Vagina (tissue), 2 donors: ENCODE measurements around the gene CCDC12. TPM values are rescaled to one million over a fixed set of nuclear protein-coding genes. Genes with fewer than 3 reads are reported as not detected.

ENCODE experiments used
- DNase-seq, 2 donors: peaks; one replicate each; pipeline ENCODE4 v3.0.0-alpha.2; 2017; ENCODE audit errors: extremely low spot score in 2 of 2
- H3K27ac ChIP-seq: fragments of 200-600 bp; sonication (generic); one replicate; pipeline ENCODE4 v1.5.1; 2019
- H3K27me3 ChIP-seq: fragments of 200-600 bp; sonication (generic); one replicate; pipeline ENCODE4 v1.5.1; 2019
- H3K36me3 ChIP-seq, 2 donors: fragments of 200-600 bp; sonication (generic); one replicate each; pipeline ENCODE4 v1.5.1; 2017 to 2019
- H3K4me1 ChIP-seq: fragments of 200-600 bp; sonication (generic); one replicate; pipeline ENCODE4 v1.5.1; 2019
- H3K4me3 ChIP-seq, 2 donors: fragments of 200-600 bp; sonication (generic); 1 replicate in 1 of 2; 2 replicates in 1 of 2; pipeline ENCODE4 v1.5.1; 2016 to 2019
- H3K9me3 ChIP-seq: fragments of 200-600 bp; sonication (generic); one replicate; pipeline ENCODE4 v1.5.1; 2019
- CTCF ChIP-seq, 3 experiments: fragments of 450-650 bp in 2 of 3; fragments of 200-600 bp in 1 of 3; sonication (generic) in 1 of 3; IDR thresholded peaks; one replicate each; pipeline ENCODE4 v1.5.1; 2017 to 2019; ENCODE audit warnings: antibody characterized with exemption in 3 of 3, mild to moderate bottlenecking in 2 of 3, moderate library complexity in 2 of 3
- POLR2A ChIP-seq, 2 donors: fragments of 450-650 bp; IDR thresholded peaks; one replicate each; pipeline ENCODE4 v1.6.1; 2017; ENCODE audit warnings: antibody characterized with exemption in 2 of 2, mild to moderate bottlenecking in 2 of 2, moderate library complexity in 2 of 2
- POLR2AphosphoS5 ChIP-seq, 2 donors: sonication (generic); formaldehyde crosslinking; IDR thresholded peaks; one replicate each; pipeline ENCODE4 v1.9.0; 2017; ENCODE audit warnings: antibody characterized with exemption in 2 of 2, mild to moderate bottlenecking in 2 of 2, low read depth in 1 of 2; ENCODE audit not compliant: insufficient read depth in 1 of 2
- intact Hi-C: fragments of 100-400 bp; cut with DNase I; formaldehyde crosslinking; loops from one replicate; pipeline ENCODE4 v1.15.1; 2023
- total RNA-seq: library from RNA; depleted of rRNA; stranded (reverse); fragments of >200 nt; gene quantifications from one replicate; pipeline ENCODE4 v1.2.3, GENCODE V29; 2016

Gene CCDC12
- total RNA-seq, 1 donor from 2014 or later: 55.5 TPM

DNA sequence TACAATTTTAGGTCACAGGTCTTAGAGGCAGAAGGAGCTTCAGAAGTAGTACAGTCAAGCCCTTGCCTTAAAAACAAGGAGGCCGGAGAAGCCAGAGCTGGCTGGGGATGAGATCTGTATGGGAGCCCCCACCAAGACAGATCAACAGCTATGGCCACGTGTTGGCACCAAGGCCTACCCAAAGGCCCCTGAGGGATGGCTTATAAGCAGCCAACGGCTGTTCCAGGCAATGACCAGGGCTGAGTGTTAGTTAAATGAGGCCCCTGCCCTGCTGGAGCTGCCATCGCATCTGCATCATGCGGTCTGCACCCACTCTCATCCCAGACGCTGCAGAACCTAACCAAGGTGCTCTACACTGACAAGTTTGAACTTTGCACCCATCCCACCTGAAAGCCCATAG lies 43.3 kb downstream of the CCDC12 start:
- DNase-seq: no peak
- peaks cover 0 to 13% of the 10 kb centered on the region in 2 donors for H3K36me3 ChIP-seq
- H3K4me3 ChIP-seq: no peak overlapping the region
- TF ChIP-seq POLR2AphosphoS5 (IDR thresholded peaks at IDR 0.05; ENCODE audit: insufficient read depth in 1 of 2, low read depth in 1 of 2) (no peak), POLR2A (IDR thresholded peaks at IDR 0.05) (no peak), CTCF (IDR thresholded peaks at IDR 0.05) (no peak)
- intact Hi-C loops: no loop called here
- H3K27me3 ChIP-seq: no peaks in the 10 kb centered on the region
- H3K9me3 ChIP-seq: no peaks in the 10 kb centered on the region
- peak overlapping the region; percentile 77 for H3K27ac ChIP-seq
- peaks cover 89% of the 10 kb centered on the region for H3K4me1 ChIP-seq

- no peak for DNase-seq
- Histone ChIP-seq H3K36me3 (peaks cover 0 to 13% of the 10 kb centered on the region in 2 donors), H3K4me1 (peaks cover 95% of the 10 kb centered on the region), H3K27me3 (no peaks in the 10 kb centered on the region), H3K9me3 (no peaks in the 10 kb centered on the region), H3K27ac (peak overlapping the region; percentile 77), H3K4me3 (no peak overlapping the region)
- TF ChIP-seq CTCF (IDR thresholded peaks at IDR 0.05): no peak
- TF ChIP-seq POLR2AphosphoS5 (IDR thresholded peaks at IDR 0.05; ENCODE audit: insufficient read depth in 1 of 2, low read depth in 1 of 2): no peak
- TF ChIP-seq POLR2A (IDR thresholded peaks at IDR 0.05): no peak
- intact Hi-C loops: no loop called here
Observed at GRCh38 chr3:46932455-46933225, 43.9 kb downstream of the CCDC12 start.

DNA sequence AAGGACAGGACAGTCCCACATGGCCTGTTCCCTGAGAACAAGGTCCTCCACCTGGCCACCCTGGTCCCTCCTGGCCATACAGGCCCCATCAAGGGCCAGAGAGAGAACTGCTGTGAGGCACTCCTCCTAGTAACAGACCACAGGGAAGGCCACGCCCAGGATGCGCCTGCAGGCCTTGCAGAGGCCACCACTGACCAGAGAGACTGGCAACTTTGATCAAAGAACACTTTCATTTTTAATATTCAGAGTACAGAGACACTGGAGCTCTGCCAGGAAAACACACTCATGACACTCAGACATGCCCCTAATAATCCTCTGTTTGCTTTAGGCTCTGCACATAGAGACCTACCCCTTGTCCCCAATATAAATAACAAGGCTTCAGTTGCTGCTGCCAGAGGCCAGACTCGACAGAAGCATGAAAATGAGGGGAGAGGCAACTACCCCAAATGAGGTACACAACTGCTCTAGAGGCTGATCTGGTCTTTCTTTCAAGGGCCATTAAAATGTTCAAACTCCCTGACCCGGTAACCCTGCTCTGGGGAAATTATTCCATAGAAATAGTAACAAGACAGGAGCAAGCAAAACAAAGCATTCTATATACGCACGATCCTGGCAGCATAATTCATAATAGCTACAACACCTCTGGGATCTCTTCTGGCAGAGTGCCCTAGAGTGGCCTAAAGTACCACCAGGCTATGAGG lies 44.8 kb downstream of the CCDC12 start:
- Histone ChIP-seq H3K36me3 (peaks cover 0 to 6% of the 10 kb centered on the region in 2 donors), H3K4me1 (peaks cover 99% of the 10 kb centered on the region), H3K9me3 (no peaks in the 10 kb centered on the region), H3K4me3 (no peak overlapping the region), H3K27ac (peak overlapping the region; percentile 77), H3K27me3 (no peaks in the 10 kb centered on the region)
- DNase-seq: no peak
- intact Hi-C loops: no loop called here
- TF ChIP-seq POLR2A (IDR thresholded peaks at IDR 0.05) (no peak), CTCF (IDR thresholded peaks at IDR 0.05) (no peak), POLR2AphosphoS5 (IDR thresholded peaks at IDR 0.05; ENCODE audit: insufficient read depth in 1 of 2, low read depth in 1 of 2) (no peak)

- Histone ChIP-seq H3K36me3 (no peaks in the 10 kb centered on the region), H3K27me3 (no peaks in the 10 kb centered on the region), H3K9me3 (no peaks in the 10 kb centered on the region), H3K27ac (peak overlapping the region; percentile 77), H3K4me3 (no peak overlapping the region), H3K4me1 (peaks cover 99% of the 10 kb centered on the region)
- no peak for DNase-seq
- intact Hi-C loops: no loop called here
- TF ChIP-seq POLR2A (IDR thresholded peaks at IDR 0.05) (no peak), CTCF (IDR thresholded peaks at IDR 0.05) (no peak), POLR2AphosphoS5 (IDR thresholded peaks at IDR 0.05; ENCODE audit: insufficient read depth in 1 of 2, low read depth in 1 of 2) (no peak)
Observed at GRCh38 chr3:46930945-46931403, 45.6 kb downstream of the CCDC12 start.
